22Rv1 (cell line): ENCODE results near the gene SIGLEC7.

Experiments used
- H3K27ac ChIP-seq: fragments of 450-650 bp; 2 replicates; pipeline ENCODE4 v1.5.1; 2017
- CTCF ChIP-seq: fragments of 450-650 bp; IDR thresholded peaks from 2 replicates; pipeline ENCODE4 v1.5.1; 2017; ENCODE audit warnings: mild to moderate bottlenecking
- ZFX ChIP-seq: fragments of 450-650 bp; IDR thresholded peaks from 2 replicates; pipeline ENCODE4 v1.6.1; 2017; ENCODE audit warnings: antibody characterized with exemption, borderline replicate concordance

Gene SIGLEC7

GRCh38 chr19:51183629-51184028 is 41.5 kb downstream of the SIGLEC7 start:
- TF ChIP-seq CTCF (no peak), ZFX (no peak)
- no peak overlapping the region for H3K27ac ChIP-seq

- H3K27ac ChIP-seq = no peak overlapping the region
- TF ChIP-seq CTCF = no peak
- no peak for TF ChIP-seq ZFX
Measured at GRCh38 chr19:51185069-51185867, 43.2 kb downstream of the SIGLEC7 start.

DNA sequence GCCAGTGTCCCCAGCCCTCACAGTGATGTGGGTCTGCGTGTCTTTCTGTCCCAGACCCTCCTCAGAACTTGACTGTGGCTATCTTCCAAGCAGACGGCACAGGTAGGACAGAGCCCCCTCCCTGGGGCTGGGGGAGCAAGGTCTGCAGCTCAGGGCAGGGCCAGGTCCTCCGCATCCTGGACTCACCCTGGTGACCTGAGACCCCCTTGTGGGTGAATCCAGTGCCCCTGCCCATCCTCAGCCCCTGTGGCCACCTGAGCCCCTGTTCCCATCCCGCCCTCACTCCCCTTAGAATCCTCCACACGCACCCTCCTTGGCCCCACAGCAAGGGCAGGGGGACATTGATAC is 43.7 kb downstream of the SIGLEC7 start:
- TF ChIP-seq ZFX (no peak), CTCF (no peak)

GRCh38 chr19:51186323-51186722 is 44.2 kb downstream of the SIGLEC7 start:
- TF ChIP-seq ZFX (no peak), CTCF (no peak)
- no peak overlapping the region for H3K27ac ChIP-seq

More for the DNA sequence above, 43.7 kb downstream of the SIGLEC7 start:
- no peak overlapping the region for H3K27ac ChIP-seq

- TF ChIP-seq CTCF (no peak), ZFX (no peak)
- H3K27ac ChIP-seq = no peak overlapping the region
Measured at GRCh38 chr19:51187395-51188226, 45.5 kb downstream of the SIGLEC7 start.

DNA sequence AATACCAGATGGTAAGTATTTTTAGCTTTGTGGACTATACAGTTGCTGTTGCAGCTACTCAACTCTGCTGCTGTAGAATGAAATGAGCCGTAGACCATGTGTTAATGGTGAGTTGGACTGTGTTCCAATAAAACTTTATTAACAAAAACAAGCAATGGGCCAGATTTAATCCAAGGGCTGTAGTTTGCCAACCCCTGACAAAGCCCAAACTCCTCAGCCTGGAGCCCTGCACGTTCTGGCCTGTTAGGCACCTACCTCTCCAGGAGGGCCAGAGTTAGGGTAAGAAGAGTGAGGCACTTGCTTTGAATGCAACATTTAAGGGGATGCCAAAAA is 46.1 kb downstream of the SIGLEC7 start:
- TF ChIP-seq ZFX = no peak
- no peak for TF ChIP-seq CTCF
- H3K27ac ChIP-seq = no peak overlapping the region

DNA sequence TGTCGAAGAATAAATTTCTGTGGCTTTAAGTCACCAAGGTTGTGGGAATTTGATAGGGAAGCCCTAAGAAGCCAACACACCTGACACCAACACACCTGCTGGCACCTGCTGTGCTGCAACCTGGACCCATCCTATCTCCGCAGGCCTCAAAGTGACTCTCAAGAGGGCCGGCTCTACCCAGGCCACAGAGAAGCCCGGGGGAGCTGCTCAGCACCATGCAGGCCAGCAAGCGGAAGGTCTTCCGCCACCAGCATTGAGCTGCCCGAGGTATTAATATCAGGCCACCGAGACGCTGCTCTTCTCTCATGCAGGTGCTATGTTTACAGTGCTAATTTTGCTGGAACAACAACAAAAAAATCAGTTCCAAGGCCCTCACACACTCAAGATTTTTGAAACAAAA is 50.6 kb downstream of the SIGLEC7 start:
- TF ChIP-seq ZFX = no peak
- H3K27ac ChIP-seq = no peak overlapping the region
